Ishikawa (cell line): ENCODE measurements around the gene PARD3B.

Source experiments
- TAF1 ChIP-seq: IDR thresholded peaks from 2 replicates; pipeline ENCODE4 v1.6.1; 2012; ENCODE audit warnings: low read depth, mild to moderate bottlenecking
- TF ChIP-seq, protein P1 (sequence below): IDR thresholded peaks from 2 replicates; pipeline ENCODE4 v1.6.1; 2012; ENCODE audit warnings: low read depth, mild to moderate bottlenecking

DNA sequence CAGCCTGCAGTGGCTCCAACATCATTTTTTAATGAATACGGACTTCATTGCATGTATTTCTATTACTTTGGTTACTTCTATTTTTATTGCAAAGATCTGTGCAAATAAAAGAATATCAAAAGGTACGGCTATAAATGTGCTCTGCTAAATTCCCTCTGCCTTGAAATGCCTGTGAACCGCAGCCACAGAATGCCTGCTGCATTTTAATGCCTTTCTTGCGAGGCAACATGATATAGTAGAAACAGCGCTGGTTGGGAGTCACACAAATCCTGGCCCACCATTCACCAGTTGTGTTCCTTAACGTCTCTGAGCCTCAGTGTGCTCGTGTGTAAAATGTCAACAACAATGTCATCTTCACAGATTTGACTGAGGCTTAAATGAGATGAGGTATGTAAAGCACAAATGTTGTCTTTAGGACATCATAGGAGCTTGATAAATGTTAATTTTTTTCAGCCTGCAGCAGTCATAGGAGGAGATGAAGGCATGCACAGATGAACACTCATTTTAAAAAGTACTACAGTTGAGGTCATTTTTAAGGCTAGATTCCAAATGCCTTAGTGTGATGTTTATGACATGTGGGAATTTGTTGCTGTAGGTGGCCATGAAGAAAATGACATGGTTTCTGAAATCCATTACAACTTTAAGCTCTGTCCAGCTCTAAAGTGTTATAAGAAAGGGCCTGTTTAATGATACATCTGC lies 949.4 kb downstream of the PARD3B start:
- TF ChIP-seq TAF1: no peak
- TF ChIP-seq, protein P1, sequence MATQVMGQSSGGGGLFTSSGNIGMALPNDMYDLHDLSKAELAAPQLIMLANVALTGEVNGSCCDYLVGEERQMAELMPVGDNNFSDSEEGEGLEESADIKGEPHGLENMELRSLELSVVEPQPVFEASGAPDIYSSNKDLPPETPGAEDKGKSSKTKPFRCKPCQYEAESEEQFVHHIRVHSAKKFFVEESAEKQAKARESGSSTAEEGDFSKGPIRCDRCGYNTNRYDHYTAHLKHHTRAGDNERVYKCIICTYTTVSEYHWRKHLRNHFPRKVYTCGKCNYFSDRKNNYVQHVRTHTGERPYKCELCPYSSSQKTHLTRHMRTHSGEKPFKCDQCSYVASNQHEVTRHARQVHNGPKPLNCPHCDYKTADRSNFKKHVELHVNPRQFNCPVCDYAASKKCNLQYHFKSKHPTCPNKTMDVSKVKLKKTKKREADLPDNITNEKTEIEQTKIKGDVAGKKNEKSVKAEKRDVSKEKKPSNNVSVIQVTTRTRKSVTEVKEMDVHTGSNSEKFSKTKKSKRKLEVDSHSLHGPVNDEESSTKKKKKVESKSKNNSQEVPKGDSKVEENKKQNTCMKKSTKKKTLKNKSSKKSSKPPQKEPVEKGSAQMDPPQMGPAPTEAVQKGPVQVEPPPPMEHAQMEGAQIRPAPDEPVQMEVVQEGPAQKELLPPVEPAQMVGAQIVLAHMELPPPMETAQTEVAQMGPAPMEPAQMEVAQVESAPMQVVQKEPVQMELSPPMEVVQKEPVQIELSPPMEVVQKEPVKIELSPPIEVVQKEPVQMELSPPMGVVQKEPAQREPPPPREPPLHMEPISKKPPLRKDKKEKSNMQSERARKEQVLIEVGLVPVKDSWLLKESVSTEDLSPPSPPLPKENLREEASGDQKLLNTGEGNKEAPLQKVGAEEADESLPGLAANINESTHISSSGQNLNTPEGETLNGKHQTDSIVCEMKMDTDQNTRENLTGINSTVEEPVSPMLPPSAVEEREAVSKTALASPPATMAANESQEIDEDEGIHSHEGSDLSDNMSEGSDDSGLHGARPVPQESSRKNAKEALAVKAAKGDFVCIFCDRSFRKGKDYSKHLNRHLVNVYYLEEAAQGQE: no peak; the same call in 1 of the 2 replicates
